NCI-H2227 (cell line): Measurements from ENCODE around the gene CCDC112.
A peak's percentile ranks its signal among the peaks of the same experiment; 100 is the strongest.

Experiments used
- DNase-seq: peaks from one replicate; lab custom pipeline; 2025; ENCODE audit not compliant: unreplicated experiment; lab: John Stamatoyannopoulos, UW

CCDC112 gene

DNA sequence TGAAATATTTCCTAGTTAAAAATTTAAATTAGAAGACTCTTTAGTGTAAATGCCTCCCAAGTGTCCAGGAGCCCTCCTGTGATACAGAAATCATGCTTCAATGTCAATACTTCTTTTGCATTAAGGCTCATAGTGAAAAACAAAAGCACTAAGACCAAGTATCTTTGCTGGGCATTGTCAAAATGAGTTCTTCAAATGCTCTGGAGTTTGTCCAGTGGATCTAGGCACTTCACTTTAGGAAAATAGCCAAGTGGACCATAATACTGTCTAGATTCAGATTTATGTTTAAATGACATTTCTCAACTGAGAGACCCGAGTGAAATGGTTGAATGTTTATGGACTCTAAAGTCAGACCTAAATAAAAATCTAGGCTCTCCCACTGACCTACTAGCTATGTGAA is 21.3 kb upstream of the CCDC112 start:
- no peak for DNase-seq

DNA sequence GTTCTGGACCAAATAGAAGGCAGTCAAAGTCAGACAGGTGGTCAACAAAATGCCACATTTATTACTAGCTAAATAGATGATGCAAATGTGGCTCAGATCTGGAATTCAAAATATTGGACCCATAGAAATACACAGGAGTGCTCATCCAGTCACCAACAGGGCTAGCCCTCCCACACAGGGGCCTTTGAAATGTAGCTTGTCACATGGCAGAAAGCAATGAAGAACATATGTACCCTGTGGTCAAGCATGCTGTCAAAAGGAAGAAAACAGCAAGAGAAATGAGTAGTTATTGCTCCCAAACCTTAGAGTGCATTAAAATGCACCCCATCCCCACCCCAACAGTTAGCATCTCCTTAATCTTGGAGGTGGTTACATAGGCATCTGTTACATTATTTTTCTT is 20.9 kb upstream of the CCDC112 start:
- no peak for DNase-seq

DNA sequence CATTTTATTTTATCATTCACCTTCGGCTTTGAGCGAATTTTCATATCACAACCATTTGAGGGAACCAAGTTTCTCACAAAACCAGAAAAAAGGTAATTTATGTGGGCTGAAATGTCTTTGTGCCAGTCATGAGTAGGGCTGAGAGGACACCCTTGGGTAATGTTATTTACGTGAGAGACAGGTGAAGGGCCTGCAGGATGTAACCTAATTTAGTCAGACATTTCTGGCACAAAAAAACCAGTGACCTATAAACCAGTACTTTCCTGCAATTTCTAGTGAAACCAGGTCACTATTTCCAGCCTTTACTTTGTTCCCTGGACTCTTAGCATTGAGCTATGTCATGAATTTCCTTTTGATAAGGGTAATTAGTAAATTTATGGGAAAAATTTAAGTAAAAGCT is 17.2 kb upstream of the CCDC112 start:
- DNase-seq, result no peak

DNA sequence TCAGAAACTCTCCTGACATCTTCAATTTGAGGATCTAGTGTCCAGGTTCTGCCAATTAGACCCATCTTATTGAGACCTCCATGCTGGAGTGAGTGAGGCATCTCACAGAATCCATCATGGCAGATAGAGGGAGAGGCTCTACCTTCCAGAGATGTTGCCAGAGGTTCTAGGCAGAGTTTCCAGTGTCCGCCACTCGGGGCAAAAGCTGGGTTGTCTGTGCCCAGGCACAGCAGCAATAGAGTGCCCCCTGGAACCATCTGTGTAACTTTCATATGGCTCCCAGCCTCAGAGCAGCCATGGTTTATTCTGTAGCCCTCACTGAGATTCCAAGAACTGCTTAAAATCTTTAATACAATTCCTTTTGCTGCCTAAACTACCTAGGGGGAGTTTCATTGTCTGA is 16.6 kb upstream of the CCDC112 start:
- DNase-seq, result no peak

DNA sequence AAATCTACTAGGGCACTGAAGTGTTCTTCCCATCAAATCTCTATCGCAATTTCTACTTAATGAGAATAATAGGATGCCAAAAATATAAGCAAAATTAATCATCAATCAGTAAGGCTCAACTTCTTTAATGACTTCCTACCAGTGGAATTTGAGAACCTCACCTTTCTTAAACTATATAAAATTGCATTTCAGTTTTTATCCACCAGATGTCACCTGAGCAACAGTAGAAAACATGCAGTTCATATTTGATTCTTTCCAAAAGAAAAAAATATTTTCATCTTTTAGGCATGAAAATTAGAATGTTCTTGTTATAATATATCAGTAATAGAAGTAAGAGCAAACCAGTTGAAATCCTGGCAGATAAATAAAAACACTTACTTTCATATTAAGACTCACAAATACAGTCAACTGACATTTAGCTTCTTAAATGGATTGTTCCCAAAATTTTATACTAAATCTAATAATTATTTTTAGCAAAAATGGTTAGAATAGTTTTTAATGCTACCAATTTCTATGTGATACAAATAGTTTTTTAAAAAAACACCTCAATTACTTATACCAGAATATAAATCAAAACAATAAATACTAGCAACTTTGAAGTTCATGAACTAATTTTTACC is 13.4 kb upstream of the CCDC112 start:
- peak; percentile 32 for DNase-seq

DNA sequence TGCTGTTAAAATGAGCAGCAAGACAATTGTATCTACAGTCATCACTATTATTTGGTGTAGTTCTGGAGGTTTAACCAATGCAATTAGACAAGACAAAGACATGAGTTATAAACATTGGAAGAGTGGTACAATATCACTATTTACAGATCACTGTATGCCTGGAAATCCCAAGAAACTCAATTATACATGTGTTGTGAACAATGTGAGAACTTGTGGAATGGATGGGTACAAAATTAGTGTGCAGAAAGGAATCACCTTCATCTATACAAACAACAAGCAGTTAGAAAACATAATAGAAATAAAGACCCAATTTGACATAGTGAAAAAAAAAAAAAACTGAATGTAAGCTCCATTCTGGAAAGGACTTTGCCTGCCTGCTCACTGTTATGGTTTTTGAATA is 12.4 kb upstream of the CCDC112 start:
- DNase-seq, result no peak

DNA sequence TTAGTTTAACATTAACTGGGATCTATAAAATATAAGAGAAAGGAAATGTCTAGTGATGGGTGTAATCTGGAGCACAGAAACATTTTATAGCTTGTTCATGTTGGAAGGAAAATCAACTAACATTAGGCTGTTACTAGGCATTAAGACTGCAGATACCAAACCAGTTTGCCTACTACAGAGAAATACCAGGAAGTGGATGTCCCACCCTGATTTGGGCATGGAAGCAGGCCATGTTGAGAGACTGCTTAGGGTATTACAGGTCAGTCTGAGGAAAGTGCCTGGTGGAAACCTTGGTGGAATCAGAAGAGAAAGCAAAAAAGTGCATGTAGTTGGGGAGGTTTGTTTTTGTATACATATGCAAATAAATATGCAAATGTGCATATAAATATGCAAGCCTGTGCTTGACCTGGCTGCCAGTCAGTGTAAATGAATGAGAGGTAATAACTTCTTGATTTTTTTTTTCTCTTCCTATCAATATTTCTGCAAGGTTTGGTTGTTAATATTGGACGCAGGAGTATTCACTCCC is 9.6 kb upstream of the CCDC112 start:
- DNase-seq, result no peak

DNA sequence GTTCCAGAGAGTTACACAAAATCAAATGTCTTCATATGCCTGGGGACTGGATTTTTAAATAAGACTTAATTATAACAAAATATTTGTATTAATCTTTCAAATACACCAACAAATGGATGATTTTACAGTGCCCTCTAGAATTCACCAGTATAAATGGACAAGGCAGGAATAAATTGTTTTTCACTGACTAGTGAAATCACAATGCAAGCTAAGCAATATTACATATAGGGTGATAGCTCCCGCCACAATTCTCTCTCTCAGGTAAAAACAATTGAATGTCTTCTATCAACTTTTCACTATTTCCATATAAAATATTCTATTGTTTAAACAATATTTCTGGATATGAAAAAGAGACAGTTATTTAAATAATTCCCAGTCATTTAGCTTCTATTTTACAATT is 8.0 kb upstream of the CCDC112 start:
- DNase-seq, result no peak

DNA sequence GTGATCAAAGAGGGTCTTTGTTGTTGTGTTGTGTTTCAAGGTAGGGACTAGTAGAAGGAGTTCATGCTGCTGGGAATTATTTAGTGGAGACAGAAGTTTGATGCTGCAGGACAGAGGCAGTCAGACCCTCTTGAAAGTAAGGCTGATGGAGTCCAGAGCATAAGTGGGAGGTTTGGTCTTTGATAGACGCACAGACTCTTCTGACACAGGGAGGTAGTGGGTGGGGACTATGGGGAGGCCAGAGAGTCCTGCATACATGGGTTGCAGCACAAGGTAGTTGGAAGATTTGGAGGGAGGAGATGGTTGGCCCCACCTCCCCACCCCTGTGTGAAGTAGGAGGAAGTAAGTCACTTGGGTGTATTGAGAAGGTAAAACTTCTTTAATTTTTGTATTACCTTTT is 2.4 kb upstream of the CCDC112 start:
- DNase-seq, result no peak

DNA sequence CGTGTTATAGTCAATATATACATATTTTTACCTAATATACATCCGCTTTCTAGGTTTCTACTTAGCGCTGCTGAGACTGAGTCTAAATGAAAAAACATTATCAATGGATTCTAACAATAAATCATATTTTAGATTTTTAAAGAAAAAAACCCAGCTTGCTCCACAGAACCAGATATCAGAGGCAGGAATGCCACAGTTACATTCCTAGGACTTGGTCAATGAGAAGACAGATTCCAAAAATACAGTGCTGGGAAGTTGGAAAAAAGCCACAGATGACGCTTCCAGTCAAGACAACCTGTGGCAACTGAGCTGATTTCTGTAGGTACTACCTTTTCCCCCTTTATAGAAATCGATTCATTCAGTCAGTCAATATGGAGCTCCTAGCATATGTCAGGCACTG is 577 bp upstream of the CCDC112 start:
- no peak for DNase-seq

DNA sequence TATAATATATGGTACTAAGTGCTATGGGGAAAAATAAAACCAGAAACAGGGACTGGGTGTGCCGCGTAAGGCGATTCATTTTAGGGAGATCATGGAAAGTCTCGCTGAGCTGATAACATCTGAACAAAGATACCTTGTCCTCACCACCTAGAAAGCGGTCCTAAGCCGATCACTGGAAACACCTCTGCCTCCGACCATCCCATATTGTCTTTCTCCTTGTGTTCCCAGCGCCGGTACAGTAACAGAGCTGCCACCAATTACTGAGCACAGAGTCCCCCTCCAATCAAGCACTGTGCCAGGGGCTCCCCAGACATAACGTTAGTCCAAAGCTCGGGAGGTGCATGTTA is 704 bp downstream of the CCDC112 start:
- no peak for DNase-seq

DNA sequence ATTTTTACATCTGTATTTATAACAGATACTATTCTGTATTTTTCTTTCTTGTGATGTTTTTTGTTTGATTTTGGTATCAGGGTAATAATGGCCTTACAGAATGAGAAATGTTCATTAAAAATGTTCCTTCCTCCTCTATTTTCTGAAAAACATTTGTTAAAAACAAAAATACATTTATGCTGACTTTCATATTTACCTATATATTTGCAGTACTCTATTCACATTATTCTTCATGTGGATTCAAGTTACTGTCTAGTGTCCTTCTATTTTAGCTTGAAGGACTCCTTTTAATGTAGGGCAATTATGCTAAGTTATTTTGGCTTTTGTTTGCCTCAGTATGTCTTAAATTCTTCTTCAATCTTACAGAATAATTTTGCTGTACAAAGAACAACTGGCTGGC is 5.1 kb downstream of the CCDC112 start:
- DNase-seq, result no peak

DNA sequence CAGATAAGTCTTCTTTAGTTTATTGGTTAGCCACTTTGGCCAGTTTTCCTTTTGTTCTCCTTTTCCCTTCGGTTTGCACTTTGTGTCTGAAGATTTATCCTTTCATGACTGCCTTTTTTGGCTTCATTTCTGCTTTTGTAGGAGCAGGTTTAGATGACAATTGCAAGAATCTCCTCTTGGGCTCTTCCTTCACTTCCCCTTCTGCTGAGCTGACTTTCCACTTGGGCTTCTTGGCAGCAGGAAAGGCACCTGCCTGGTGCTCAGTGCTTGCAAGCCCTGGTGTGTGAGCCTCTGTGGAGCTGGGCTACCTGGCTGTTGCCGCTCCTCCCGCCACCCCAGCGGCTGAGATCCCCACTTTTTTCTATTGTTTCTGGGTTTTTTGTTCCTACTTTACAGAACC is 7.3 kb downstream of the CCDC112 start:
- DNase-seq, result no peak

DNA sequence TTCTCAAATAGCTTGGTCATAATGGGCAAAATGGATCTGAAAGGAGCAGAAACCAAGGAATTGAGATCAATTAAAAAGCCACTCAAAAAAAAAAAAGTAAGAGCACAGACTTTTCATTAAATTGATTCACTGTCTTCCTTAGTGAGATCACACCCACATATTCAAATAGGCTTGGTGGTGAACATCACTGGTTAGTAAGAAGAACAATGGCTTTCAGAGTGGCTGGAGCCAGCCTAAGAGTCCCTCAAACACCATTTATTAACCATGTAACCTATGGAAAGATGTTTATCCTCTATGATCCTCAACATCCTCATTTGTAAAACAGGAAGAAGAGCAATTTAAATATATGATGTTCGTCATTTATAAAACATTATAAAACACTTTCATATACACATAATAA is 12.4 kb downstream of the CCDC112 start:
- no peak for DNase-seq

DNA sequence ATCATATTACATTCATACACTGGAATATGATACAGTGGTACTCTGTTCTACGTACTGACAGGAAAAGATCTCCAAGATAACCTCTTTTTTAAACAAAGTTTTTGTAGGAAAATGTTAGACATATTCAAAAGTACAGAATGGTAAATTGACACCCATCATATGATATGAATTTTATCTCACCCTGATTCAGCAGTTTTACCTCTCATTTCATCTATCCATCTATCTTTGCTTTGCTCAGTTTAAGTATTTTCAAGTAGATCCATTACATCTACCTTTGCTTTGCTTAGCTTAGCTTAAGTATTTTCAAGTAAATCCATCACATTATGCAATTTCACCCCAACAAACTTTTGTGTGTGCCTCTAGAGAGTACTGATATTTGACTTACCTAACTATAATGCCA is 14.3 kb downstream of the CCDC112 start:
- DNase-seq, result no peak

DNA sequence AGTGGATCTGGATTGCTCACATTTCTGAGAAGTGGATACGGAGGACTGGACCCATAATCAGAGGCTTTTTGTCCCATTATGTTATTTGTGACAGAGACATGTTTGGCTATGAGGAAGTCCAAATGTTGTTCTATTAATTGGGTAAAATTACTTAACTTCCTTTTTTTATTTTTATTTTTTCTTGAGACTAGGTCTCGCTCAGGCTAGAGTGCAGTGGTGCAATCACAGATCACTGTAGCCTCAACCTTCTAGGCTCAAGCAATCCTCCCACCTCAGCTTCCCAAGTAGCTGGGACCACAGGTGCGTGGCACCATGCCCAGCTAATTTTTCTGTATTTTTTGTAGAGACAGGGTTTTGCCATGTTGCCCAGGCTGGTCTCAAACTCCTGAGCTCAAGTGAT is 21.9 kb downstream of the CCDC112 start:
- no peak for DNase-seq

DNA sequence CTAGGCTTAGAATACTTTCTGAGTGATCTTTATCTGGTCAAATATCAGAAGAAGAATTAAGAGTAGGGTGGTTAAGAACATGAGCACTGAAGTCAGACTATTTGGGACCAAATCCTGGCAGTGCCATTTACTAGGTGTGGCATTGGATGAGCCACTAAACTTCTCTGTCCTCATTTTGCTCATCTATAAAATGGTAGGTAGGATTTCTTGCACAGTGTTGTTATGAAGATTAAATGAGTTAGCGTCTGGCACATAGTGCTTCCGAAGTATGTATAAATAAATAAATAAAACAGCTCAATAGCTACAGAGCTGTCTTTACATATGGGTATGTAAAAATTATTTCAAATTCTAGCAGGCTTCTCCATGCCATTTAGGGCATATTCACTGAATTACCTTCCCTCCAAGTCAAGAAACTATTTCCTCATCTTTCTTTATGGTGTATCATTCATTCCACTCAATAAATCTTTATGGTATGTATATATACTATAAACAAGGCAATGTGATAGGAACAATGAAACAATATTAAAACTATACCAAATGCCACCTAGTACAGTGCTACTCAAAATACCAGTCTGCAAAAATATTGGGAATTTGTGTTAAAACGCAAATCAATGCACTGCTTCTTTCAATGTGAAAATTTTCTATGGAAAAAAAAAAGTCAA is 24.0 kb downstream of the CCDC112 start:
- no peak for DNase-seq

DNA sequence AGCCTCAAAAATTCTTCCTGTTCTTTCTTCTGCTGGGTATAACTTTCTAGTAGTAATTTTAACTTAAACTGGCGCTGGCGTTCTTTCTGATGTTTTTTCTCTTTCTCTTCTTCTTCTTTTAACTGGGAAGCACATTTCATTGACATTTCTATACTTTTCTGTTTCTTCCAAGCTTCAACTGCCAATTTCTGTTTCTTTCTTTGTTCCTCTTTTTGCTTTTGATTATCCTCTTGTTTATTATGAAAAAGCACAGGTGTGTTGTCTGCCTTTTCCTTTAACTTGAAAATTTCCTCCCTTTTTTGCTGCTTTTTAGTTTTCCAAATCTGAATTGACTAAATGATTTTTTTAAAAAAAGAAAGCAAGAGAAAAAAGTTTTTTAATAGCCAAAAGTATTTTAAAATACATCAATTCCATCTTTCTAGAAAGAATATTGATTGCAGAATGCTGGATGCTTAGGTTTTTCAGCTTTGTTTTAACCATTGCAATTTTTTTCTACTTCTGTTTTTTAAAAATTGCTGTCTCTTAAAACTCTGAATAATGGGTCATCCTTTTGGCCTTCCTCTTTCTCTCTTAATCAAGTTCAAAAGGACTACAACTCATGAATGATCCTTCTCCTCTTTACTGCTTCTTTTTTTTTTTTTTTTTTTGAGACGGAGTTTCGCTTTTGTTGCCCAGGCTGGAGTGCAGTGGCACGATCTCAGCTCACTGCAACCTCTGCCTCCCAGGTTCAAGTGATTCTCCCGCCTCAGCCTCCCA is 25.0 kb downstream of the CCDC112 start:
- no peak for DNase-seq

DNA sequence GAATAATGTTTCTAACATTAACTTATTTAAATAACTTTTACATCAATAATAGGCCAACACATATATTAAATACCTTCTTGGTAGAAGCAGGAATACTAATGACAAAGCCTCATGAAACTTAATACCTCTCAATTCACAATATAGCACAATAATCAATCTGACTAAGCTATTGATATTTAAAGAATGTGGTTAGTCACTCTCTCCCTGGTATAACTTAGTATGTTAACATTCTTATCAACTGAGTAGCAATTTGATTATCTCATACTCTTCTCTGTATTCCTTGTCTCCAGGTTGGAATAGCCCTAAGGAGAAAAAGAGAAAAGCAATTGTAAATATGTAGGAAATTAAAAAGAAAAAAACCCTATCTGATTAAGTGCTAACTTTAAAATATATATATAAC is 28.8 kb downstream of the CCDC112 start:
- DNase-seq, result no peak

DNA sequence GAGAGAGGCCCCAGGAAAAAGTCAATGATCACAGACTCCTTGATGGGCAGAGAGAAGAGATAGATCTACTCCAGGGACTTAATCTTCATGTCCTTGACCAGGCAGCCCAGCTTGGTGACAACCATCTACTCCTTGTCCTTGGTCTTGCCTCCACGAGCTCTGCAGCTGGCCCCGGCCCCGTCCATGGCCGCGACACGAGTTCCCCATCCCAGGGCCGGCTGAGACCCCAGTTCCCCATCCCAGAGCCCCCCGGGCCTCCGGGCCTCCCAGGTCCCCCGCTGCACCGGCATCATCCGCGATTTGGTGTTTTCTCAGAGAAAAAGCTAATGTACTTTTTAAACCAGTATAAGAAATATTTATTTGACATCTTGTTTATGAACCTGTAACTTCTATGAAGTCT is 31.2 kb downstream of the CCDC112 start:
- DNase-seq, result no peak

DNA sequence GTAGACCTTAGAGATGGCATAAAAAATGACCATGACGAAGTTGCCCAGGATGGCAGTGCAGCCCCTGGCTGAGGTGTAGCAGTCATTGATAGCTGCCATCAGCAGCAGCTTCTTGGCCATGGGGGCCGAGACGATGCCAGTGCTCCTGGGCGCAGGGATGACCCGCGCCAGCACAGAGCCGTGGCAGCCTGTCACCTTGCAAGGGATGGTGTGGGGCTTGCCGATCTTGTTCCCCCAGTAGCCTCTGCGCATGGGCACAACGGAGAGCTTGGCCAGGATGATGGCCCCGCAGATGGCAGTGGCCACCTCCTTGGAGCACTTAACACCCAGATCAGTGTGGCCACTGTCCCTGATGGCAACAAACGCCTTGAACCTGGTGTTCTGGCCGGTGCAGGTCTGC is 31.7 kb downstream of the CCDC112 start:
- DNase-seq, result no peak

DNA sequence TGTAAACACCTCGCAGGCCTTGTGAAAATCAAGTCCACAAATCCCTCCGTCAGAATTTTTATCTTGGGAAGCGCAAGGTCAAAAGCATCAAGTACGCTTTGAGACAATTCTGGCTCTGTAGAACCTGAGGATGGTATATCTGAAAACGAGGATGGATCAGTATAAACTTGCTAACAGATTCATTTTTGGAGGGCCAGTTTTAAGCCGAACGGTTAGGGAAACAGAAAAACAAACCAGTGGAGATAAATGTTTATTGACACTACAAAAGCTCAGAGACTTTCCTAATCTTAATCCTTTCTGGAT is 33.4 kb downstream of the CCDC112 start:
- no peak for DNase-seq
